OCI-LY3 (cell line): ENCODE data around the gene RARA.

Experiments used
- H2AFZ ChIP-seq: fragments of 200-600, 300-600 bp; shearing (Covaris generic); 2 replicates; pipeline ENCODE4 v1.6.0; 2014; ENCODE audit warnings: antibody characterized with exemption, low read depth, low read length
- H3K27ac ChIP-seq: fragments of 200-600, 300-600 bp; sonication (generic); 2 replicates; pipeline ENCODE4 v1.5.1; 2014; ENCODE audit warnings: mild to moderate bottlenecking, low read length, moderate library complexity, mixed read lengths
- H3K27me3 ChIP-seq: fragments of 200-600, 300-600 bp; sonication (generic); 2 replicates; pipeline ENCODE4 v1.6.1; 2014; ENCODE audit warnings: low read depth, low read length, mixed read lengths
- H3K36me3 ChIP-seq: fragments of 200-600, 300-600 bp; sonication (generic); replicated peaks from 2 replicates; pipeline ENCODE3; 2014; ENCODE audit warnings: low read depth, low read length, mixed read lengths
- H3K4me1 ChIP-seq: fragments of 300-600, 200-600 bp; sonication (generic); 2 replicates; pipeline ENCODE4 v1.6.1; 2014; ENCODE audit warnings: low read length, mixed read lengths
- H3K4me2 ChIP-seq: fragments of 200-600, 300-600 bp; sonication (generic); 2 replicates; pipeline ENCODE4 v1.6.1; 2014; ENCODE audit warnings: low read length, mixed read lengths
- H3K4me3 ChIP-seq: fragments of 300-600, 200-600 bp; sonication (generic); 2 replicates; pipeline ENCODE4 v1.5.1; 2014; ENCODE audit warnings: antibody characterized with exemption, mild to moderate bottlenecking, low read length, moderate library complexity
- H3K79me2 ChIP-seq: fragments of 300-600, 200-600 bp; shearing (Covaris generic); 2 replicates; pipeline ENCODE4 v1.6.1; 2014; ENCODE audit warnings: mild to moderate bottlenecking, low read length, mixed read lengths
- H3K9ac ChIP-seq: fragments of 300-600, 200-600 bp; shearing (Covaris generic); 2 replicates; pipeline ENCODE4 v1.6.0; 2014; ENCODE audit warnings: mild to moderate bottlenecking, low read length, moderate library complexity
- H3K9me3 ChIP-seq: fragments of 200-600, 300-600 bp; shearing (Covaris generic); 2 replicates; pipeline ENCODE4 v1.6.1; 2014; ENCODE audit warnings: low read length, mixed read lengths; ENCODE audit not compliant: insufficient read depth
- H4K20me1 ChIP-seq: fragments of 200-600, 300-600 bp; sonication (generic); 2 replicates; pipeline ENCODE4 v1.6.1; 2016; ENCODE audit warnings: low read length, mixed read lengths; ENCODE audit not compliant: insufficient read depth
- EZH2phosphoT487 ChIP-seq: fragments of 200-600 bp; shearing (Covaris generic); IDR thresholded peaks from 2 replicates; pipeline ENCODE4 v1.6.1; 2018; ENCODE audit warnings: antibody characterized with exemption, mixed run types, low read depth
- TF ChIP-seq, protein P1 (sequence below): fragments of 200-600, 300-600 bp; sonication (generic); IDR thresholded peaks from 2 replicates; pipeline ENCODE4 v1.5.1; 2014; ENCODE audit warnings: antibody characterized with exemption, low read length, low read depth

Gene RARA

DNA sequence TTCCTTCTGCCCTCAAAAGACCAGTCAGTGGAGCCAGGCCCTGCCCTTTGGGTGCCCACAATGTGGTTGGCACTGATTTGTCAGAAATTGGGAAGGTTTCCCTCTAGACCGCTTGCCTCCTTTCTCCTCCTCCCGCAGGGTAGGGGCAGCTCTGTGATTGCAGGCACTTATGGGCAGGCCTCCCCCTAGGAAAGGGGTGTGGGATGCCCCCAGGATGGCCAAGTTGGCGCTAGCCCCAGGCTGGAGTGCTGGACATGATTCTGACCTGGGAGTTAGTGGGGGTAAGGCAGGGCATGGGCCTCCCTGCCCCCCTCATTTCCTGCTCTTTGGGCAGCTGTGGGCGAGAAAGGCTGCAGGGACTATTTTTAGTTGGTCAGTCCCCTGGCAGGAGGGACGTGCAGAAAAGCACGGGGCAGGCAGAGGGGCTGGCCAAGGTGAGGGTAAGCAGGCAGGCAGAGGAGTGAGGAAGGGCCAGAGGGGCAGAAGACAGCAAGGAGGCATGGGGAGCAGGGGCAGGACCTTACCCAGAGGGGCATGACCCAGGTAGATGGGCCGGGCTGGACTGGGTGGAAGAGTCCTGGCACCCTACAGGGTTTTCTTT lies 3.3 kb downstream of the RARA start:
- Histone ChIP-seq H3K4me2 (no peak overlapping the region), H3K4me3 (no peak overlapping the region), H3K27ac (no peak overlapping the region), H3K27me3 (no peaks in the 10 kb centered on the region), H3K9ac (no peak overlapping the region), H3K9me3 (no peaks in the 10 kb centered on the region), H4K20me1 (no peaks in the 10 kb centered on the region), H3K79me2 (no peaks in the 10 kb centered on the region), H3K4me1 (peaks cover 56% of the 10 kb centered on the region), H3K36me3 (no peaks in the 10 kb centered on the region), H2AFZ (no peak overlapping the region)
- TF ChIP-seq, protein P1, sequence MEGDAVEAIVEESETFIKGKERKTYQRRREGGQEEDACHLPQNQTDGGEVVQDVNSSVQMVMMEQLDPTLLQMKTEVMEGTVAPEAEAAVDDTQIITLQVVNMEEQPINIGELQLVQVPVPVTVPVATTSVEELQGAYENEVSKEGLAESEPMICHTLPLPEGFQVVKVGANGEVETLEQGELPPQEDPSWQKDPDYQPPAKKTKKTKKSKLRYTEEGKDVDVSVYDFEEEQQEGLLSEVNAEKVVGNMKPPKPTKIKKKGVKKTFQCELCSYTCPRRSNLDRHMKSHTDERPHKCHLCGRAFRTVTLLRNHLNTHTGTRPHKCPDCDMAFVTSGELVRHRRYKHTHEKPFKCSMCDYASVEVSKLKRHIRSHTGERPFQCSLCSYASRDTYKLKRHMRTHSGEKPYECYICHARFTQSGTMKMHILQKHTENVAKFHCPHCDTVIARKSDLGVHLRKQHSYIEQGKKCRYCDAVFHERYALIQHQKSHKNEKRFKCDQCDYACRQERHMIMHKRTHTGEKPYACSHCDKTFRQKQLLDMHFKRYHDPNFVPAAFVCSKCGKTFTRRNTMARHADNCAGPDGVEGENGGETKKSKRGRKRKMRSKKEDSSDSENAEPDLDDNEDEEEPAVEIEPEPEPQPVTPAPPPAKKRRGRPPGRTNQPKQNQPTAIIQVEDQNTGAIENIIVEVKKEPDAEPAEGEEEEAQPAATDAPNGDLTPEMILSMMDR, result no peak
- no peak for TF ChIP-seq EZH2phosphoT487

DNA sequence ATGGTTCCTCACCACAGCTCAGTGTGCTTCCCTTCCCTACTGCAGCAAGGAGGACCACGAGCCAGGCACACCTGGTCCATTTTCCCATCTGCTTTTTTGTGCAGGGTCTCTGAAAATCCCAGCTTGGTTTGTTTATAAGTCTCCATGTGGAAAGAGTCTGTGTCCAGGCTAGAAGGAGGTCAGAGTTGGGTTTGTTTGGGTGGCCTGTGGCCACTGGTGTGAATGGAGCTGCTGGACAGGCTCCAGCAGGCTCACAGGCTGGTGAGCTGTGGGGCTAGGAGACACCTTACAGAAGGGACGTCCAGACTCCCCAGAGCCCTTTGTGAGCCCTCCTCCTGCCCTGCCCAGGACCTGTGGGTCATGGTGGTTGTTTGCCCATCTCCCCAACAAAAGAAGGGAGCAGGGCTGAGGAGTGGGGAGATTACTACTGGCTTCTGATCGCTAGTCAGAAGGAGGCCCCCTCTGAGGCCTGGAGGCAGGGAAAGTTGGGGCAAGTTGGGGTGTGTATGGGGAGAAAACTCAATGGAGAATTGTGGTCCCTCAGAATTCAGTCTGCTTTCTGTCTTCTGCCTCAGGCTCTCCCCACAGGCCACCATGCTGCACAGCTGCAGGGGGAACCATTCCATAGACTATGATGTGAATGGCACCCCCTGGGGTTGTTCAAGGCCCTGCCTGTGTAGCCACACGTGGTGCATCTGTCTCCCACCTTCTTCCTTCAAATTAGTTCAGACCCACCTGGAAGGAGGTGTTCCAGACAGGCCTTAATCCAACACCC lies 4.1 kb downstream of the RARA start:
- no peak overlapping the region for H3K9ac ChIP-seq
- H3K4me2 ChIP-seq, result no peak overlapping the region
- H2AFZ ChIP-seq, result no peak overlapping the region
- no peak overlapping the region for H3K4me3 ChIP-seq
- no peak for TF ChIP-seq EZH2phosphoT487
- TF ChIP-seq, protein P1, result no peak
- peaks cover 62% of the 10 kb centered on the region for H3K4me1 ChIP-seq
- H4K20me1 ChIP-seq, result no peaks in the 10 kb centered on the region
- H3K27me3 ChIP-seq, result no peaks in the 10 kb centered on the region
- H3K27ac ChIP-seq, result no peak overlapping the region
- H3K9me3 ChIP-seq, result no peaks in the 10 kb centered on the region
- no peaks in the 10 kb centered on the region for H3K36me3 ChIP-seq
- H3K79me2 ChIP-seq, result peaks cover under 1% of the 10 kb centered on the region; the same call in 1 of the 2 replicates

DNA sequence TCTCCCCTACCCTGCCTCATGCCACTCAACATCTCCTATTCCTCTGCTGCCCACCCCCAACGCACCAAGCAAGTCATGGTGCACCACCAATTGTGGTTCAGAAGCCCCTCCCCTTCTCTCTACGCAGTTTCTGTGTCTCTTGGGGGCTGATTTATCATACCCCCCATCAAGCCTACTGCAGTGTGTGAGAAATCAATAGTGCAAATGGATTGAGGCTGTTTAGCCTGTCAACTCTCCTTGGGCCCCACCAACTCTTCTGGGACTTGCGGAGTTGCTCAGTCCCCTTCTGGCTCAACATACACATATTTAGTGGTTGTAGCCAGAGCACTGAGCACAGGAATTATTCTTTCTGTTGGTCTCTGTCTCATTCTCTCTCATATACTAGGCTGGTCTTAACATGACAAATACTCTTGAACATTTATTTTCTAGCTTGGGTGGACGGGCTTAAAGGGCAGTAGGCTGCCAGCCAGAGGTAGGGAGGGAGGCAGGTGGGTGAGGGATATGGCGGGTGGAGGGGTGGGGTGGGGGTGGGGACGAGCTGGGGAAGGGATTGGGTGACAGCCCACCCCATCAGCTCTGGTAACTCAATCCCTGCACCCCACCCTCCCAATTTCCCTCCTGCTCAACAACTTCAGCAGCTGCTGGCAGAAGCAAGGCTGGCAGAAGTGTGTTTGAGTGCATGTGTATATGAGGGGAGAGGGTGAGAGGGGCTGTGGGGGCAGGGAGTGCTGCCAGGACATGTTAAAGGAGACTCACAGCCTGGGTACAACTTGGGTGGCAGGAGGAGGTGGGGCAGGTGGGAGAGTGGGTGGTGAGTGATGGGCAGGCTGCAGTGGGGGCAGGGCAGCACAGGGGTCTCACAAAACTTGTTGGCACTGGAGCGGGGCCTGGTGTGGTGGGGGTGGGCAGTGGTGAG lies 4.9 kb downstream of the RARA start:
- H3K9ac ChIP-seq, result no peak overlapping the region
- H3K27me3 ChIP-seq, result no peaks in the 10 kb centered on the region
- H3K4me2 ChIP-seq, result peak overlapping the region; percentile 29; the same call in 1 of the 2 replicates
- H2AFZ ChIP-seq, result no peak overlapping the region
- H3K79me2 ChIP-seq, result peaks cover 9% of the 10 kb centered on the region
- no peak overlapping the region for H3K4me3 ChIP-seq
- H3K27ac ChIP-seq, result no peak overlapping the region
- H3K36me3 ChIP-seq, result no peaks in the 10 kb centered on the region
- TF ChIP-seq, protein P1, result no peak
- no peak for TF ChIP-seq EZH2phosphoT487
- H3K9me3 ChIP-seq, result no peaks in the 10 kb centered on the region
- peaks cover 57% of the 10 kb centered on the region for H3K4me1 ChIP-seq
- peaks cover 1% of the 10 kb centered on the region; the same call in 1 of the 2 replicates for H4K20me1 ChIP-seq

DNA sequence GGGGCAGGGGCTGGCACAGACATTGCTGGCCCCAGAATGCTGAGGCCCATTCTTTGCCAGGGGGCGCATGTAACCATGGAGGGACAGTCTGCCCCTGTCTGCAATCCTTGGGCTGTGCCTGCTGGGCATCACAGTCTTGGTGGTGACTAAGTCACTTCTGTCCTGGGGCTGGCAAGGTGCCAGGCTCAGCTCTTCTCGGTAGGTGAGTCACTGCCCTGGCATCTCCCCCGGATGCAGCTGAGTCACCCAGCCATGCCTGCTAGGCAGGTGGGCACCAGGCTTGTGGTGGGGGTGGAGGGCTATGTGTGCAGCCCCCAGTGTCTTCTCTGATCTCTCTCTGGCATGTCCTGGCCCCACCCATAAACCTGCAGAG lies 5.6 kb downstream of the RARA start:
- Histone ChIP-seq H3K27me3 (no peaks in the 10 kb centered on the region), H3K9ac (no peak overlapping the region), H3K27ac (no peak overlapping the region), H3K4me3 (no peak overlapping the region), H4K20me1 (peaks cover 7% of the 10 kb centered on the region; the same call in 1 of the 2 replicates), H3K36me3 (no peaks in the 10 kb centered on the region), H2AFZ (no peak overlapping the region), H3K4me1 (peaks cover 52% of the 10 kb centered on the region), H3K79me2 (peaks cover 15% of the 10 kb centered on the region), H3K9me3 (no peaks in the 10 kb centered on the region), H3K4me2 (peak overlapping the region; percentile 29; the same call in 1 of the 2 replicates)
- no peak for TF ChIP-seq EZH2phosphoT487
